Rectal smooth muscle tissue (tissue), 1 donor: ENCODE measurements around the gene SALL1.

Experiments used
- H3K27ac ChIP-seq: one replicate; pipeline ENCODE4 v1.7.0; 2013; ENCODE audit warnings: low read depth, low read length, inconsistent platforms
- H3K27me3 ChIP-seq: one replicate; pipeline ENCODE4 v1.7.0; 2013; ENCODE audit warnings: low read length; ENCODE audit not compliant: control insufficient read depth, insufficient read depth
- H3K36me3 ChIP-seq: one replicate; pipeline ENCODE4 v1.7.0; 2013; ENCODE audit warnings: low read length; ENCODE audit not compliant: control insufficient read depth, insufficient read depth
- H3K4me1 ChIP-seq: one replicate; pipeline ENCODE4 v1.7.0; 2013; ENCODE audit warnings: low read length; ENCODE audit not compliant: control insufficient read depth, insufficient read depth
- H3K4me3 ChIP-seq: one replicate; pipeline ENCODE4 v1.7.0; 2013; ENCODE audit warnings: low read length
- H3K9ac ChIP-seq: one replicate; pipeline ENCODE4 v1.7.0; 2013; ENCODE audit warnings: low read length

SALL1 gene

DNA sequence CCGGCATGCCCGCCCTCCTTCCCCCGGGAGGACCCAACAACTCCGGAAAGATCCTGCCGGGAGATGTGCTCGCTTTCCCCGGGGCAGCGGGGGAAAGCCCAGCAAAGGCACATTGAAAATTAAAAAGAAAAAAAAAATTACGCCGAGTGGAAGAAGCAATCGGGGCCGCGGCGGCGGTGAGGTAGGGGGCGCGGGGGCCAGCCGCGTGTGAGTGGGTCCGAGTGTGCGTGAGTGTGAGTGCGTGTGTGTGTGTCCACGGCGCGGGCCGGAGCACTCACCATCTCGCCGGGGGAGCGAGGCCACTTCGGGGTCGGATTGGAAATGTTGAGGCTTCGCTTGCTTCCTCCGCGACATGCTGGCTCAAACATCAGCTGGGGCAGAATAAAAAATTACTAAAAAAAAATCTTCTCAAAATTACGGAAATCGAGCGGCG is at the start of gene SALL1:
Gene SALL1 (minus strand): TSS at position 383 of the 433 bp plus-strand sequence. CDS start 29 bp downstream, at position 354.
- peak within 1 kb of the TSS; percentile 46 for H3K4me3 ChIP-seq
- no peaks in the 10 kb centered on the region for H3K4me1 ChIP-seq
- H3K27me3 ChIP-seq: peaks cover 18% of the 10 kb centered on the region
- no peak within 1 kb of the TSS for H3K9ac ChIP-seq
- no peak within 1 kb of the TSS for H3K27ac ChIP-seq
- no peaks in the 10 kb centered on the region for H3K36me3 ChIP-seq

DNA sequence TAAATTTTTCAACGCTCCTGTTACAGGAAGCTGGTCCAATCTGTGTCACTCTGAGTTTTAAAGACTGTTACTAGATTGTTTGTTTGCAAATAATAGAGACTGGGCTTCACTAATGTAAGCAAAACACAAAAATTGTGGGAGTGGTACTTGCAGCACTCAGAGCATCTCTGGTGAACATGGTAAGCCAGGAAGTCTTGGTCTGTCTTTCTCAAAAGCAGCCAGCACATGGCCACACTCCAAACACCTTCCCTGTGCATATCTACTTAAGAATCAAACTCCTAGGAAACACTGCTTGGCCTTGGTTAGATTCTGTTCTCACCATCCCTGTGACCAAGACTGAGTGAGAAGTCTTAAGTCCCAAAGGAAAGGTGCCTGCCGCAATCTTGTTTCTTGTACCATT is 49.7 kb upstream of the SALL1 start:
- Histone ChIP-seq H3K27ac (no peak overlapping the region), H3K4me1 (no peaks in the 10 kb centered on the region), H3K4me3 (no peak overlapping the region), H3K27me3 (no peaks in the 10 kb centered on the region), H3K9ac (no peak overlapping the region), H3K36me3 (no peaks in the 10 kb centered on the region)

DNA sequence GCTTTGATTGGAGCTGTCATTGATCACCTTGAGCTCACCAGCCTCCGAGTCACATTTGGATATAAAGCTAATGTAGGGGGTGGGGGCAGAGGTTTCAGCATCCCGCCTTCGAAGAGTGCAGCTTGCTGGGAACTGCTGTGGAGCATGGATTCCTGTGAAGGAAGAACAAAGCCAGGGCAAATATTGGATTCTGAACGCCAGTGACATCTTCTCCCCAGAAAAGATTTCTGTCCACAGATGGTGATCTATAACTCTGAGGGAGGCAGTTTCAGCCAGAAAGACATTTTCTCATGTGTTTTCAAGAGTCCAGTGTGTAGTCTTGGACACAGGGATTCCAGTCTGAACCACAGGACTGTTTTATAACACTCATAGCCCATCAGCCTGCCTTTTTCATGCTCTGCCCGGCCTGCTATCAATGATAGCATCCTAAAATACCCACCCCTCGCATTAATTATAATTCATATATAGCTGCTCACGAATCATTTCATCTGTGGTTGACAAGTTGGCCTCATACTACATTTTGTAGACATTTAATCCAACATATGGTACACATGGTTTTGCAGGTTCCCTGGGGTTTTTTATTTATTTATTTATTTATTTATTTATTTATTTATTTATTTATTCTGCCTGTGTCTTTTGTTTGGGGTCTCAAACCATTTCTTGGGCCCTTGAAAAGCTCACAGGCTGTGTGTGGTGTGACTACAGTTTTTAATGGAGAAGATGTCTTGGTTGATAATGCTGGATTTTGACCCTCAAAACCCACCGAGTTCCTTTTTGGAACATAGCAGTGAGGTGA is 47.1 kb upstream of the SALL1 start:
- no peak overlapping the region for H3K9ac ChIP-seq
- H3K27me3 ChIP-seq: no peaks in the 10 kb centered on the region
- H3K27ac ChIP-seq: no peak overlapping the region
- H3K36me3 ChIP-seq: no peaks in the 10 kb centered on the region
- no peak overlapping the region for H3K4me3 ChIP-seq
- no peaks in the 10 kb centered on the region for H3K4me1 ChIP-seq

DNA sequence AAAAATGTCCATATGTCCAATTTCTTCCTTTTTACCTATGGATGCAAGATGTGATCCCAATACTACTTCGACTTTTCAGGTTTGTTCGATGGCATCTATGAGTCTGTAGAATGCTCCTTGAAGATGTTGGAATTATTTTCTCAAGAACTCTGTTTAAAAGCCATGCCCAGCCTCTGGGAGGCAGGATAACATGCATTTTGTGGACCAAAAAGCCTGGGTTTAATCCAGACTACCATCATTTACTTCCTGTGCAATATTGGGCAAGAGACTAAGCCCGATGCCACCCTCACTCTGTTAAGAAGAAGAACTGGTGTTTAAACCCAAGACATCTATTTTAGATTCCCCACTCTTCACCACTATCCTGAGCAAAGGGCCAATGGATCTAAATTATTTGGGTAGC is 42.8 kb upstream of the SALL1 start:
- no peaks in the 10 kb centered on the region for H3K36me3 ChIP-seq
- H3K4me1 ChIP-seq: no peaks in the 10 kb centered on the region
- no peak overlapping the region for H3K9ac ChIP-seq
- no peaks in the 10 kb centered on the region for H3K27me3 ChIP-seq
- H3K27ac ChIP-seq: no peak overlapping the region
- H3K4me3 ChIP-seq: no peak overlapping the region

DNA sequence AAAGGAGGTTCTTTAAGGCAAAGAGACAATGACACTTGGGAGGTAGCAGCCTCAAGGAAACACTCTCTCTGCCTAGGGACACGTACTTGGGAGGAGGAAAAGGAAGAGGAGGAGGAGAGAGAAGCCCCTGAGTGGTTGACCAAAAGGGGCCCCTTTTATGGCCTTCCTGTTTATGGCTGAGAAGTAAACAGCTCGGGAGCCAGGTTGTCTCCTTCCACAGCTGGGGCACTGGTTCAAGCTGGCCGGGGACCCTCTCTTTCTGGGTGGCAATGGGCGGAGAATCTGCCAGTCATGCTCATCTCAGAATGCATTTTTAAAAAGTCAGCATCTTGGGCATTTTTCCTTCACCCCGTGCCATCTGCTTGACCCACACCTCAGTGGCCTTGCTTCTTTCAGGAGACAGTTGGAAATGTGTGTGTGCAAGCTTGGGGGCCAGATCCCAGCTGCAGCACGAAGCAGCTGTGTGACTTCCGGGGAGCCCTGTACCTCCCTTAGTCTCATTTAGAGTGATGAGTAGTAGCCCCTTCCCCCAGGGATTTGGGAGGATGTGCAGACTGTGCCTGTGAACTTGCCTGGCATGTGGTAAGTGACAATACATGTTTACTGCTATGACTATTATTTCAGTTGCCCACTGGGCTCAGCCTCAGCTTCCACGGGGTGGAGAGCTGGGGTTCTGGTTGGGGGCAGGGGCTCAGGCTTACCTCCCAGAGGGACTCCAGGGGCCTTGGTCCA is 33.8 kb upstream of the SALL1 start:
- H3K9ac ChIP-seq: no peak overlapping the region
- no peak overlapping the region for H3K27ac ChIP-seq
- no peaks in the 10 kb centered on the region for H3K27me3 ChIP-seq
- no peak overlapping the region for H3K4me3 ChIP-seq
- no peaks in the 10 kb centered on the region for H3K4me1 ChIP-seq
- no peaks in the 10 kb centered on the region for H3K36me3 ChIP-seq

DNA sequence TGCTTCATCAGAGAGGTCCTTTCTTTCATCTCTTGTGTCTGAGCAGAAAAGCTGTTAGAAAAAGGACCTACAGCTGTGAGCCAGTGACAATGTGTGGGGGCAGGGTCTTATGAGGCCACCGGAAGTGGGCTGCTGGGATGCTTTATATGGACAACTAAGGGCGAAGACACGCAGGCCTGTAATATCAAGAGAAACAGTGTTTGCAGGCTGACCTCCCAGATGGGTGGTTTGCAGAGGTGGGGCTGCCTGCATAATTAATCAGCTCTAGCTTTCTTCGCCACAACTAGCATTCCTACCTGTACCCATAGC is 30.4 kb upstream of the SALL1 start:
- Histone ChIP-seq H3K36me3 (no peaks in the 10 kb centered on the region), H3K4me1 (no peaks in the 10 kb centered on the region), H3K4me3 (no peak overlapping the region), H3K27me3 (no peaks in the 10 kb centered on the region), H3K9ac (no peak overlapping the region), H3K27ac (no peak overlapping the region)

DNA sequence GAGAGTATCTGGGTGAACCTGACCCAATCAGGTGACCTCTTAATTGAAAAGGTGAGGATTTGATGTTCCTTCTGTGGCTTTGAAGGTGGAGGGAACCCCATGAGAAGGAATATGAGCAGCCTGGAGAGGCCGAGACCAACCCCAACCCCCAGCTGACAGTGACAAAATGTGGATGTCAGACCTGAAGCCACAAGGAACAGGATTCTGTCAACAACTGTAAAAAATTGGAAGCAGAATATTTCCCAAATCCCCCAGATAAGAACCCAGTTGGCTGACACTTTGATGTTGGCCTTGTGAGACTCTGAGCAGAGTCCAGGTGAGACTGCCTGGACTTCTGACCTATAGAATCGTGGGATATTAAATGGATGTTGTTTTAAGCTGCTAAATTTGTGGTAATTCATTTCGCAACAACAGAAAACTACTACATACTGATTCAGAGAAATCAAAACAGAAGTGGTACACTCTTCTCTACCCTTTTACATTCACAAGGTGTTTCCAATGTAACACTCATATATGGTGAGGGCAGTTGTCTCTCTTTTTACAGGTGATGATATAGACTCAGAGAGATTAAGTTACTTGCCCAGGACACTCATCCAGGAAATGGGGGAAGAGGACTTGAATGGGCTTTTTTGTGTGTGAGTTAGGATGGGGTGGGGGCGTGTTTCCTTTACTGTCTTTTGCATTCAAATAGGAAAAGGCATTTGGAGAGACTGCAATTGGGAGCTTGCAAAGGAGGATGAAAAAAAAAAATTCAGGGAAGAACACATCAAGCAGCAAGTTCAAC is 29.8 kb upstream of the SALL1 start:
- Histone ChIP-seq H3K36me3 (no peaks in the 10 kb centered on the region), H3K27me3 (no peaks in the 10 kb centered on the region), H3K9ac (no peak overlapping the region), H3K27ac (no peak overlapping the region), H3K4me1 (no peaks in the 10 kb centered on the region), H3K4me3 (no peak overlapping the region)

DNA sequence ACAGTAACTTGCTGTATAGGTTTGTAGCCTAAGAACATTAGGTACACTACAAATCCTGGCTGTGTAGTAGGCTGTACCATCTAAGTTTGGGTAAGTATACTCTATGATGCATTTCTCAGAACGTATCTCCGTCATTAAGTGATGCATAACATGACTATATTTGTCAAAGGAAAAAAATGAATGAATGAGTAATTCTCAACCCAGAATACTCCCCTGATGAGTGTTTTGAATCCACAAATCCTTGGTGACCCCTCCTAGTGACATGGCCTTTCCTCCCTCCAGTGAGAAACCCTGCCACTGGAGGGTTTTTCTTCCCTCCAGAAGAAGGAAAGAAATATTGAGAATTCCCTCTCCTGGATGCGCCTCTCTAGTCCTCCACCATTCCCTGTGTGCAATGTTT is 24.0 kb upstream of the SALL1 start:
- Histone ChIP-seq H3K4me3 (no peak overlapping the region), H3K27me3 (no peaks in the 10 kb centered on the region), H3K4me1 (no peaks in the 10 kb centered on the region), H3K36me3 (no peaks in the 10 kb centered on the region), H3K27ac (no peak overlapping the region), H3K9ac (no peak overlapping the region)

DNA sequence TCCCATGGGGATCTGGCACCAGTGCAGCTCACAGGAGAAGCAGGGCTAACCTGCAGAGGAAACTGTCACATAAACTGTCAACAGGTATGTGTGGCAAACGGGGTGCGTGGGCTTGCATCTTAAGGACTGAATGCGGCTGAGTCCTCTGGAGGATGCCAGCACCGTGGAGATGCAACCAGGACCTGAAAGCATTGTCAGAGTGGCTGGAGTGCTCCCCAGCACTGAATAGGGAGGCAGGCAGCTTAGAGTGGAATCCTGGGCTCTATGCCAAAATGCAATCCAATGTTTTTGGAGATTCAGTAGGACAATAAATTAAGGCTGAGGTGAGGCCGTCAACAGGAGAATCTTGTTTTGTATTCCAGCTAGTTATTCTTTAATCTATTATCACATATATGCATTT is 21.3 kb upstream of the SALL1 start:
- H3K4me3 ChIP-seq: no peak overlapping the region
- H3K27ac ChIP-seq: no peak overlapping the region
- H3K9ac ChIP-seq: no peak overlapping the region
- no peaks in the 10 kb centered on the region for H3K36me3 ChIP-seq
- no peaks in the 10 kb centered on the region for H3K27me3 ChIP-seq
- no peaks in the 10 kb centered on the region for H3K4me1 ChIP-seq

DNA sequence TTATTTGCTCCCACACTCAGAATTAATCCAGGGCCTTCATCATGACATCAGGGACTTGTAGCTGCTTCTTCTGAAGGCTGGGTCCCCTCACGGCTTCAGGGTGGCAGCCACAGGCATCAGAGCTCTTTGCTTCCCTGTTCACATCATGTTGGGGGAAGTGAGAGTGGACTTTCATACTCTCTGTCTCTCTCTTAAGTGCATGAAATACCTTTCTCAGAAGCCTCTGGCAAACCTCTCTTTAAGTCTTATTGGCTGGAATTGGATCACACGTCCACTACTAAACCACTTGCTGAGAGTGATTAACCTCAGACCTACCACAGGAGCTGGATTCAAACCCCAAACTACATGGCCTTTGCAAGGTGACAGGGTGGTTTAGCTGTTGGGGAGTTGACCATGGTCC is 17.7 kb upstream of the SALL1 start:
- no peaks in the 10 kb centered on the region for H3K27me3 ChIP-seq
- H3K9ac ChIP-seq: no peak overlapping the region
- H3K27ac ChIP-seq: no peak overlapping the region
- H3K36me3 ChIP-seq: no peaks in the 10 kb centered on the region
- H3K4me3 ChIP-seq: no peak overlapping the region
- no peaks in the 10 kb centered on the region for H3K4me1 ChIP-seq

DNA sequence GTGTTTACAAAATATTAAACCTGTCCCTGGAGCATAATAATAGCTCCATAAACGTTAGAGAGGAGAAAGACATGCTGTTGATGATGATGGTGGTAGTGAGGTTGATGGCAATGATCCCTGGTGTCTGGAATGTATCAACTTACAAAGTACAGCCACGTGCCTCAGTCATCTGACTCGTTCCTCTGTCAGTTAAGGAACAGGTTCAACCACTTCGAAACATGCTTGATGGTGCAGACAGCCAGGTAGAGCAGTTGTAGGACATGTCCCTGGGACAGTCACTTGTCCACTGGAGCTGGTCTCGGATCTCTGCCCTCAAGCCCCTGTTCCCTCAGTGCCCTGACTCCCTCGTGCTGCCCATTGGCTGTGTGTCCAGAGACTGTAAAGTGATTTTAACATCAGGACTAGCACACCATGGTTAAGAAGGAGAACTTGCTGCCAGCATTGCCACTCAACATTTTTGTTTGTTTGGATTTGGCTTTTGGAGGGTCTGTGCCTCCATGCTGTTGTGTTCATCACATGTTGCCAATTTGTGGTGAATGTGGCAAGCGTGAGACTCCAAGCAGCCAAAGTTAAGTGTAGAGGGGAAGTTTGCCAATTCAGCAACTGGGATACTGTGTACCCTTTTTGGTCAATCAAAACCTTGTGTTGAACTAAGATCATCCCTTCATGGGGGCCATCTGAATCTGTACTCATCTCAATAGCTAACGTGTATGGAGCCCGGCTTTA is 16.3 kb upstream of the SALL1 start:
- Histone ChIP-seq H3K4me1 (no peaks in the 10 kb centered on the region), H3K9ac (no peak overlapping the region), H3K27ac (no peak overlapping the region), H3K4me3 (no peak overlapping the region), H3K27me3 (no peaks in the 10 kb centered on the region), H3K36me3 (no peaks in the 10 kb centered on the region)

DNA sequence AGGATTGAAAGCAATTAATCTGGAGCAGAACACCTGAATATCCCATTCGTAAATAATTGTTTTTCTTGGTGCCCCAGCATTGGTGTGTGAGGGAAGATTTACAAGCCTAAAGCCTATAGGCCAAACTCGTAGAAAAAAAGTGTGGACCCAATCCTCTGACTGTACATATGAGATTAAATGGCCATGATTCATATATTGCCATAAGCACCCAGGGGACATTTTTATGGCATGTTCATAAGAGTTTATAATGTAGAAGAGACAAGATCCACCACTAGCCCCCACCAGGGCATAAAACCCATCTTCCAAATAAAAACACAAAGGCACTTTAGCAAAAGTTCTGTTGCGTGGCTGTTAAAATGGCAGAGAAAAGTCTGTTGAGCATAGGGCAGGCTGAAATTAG is 15.5 kb upstream of the SALL1 start:
- no peak overlapping the region for H3K27ac ChIP-seq
- no peak overlapping the region for H3K9ac ChIP-seq
- H3K4me3 ChIP-seq: no peak overlapping the region
- no peaks in the 10 kb centered on the region for H3K27me3 ChIP-seq
- no peaks in the 10 kb centered on the region for H3K4me1 ChIP-seq
- no peaks in the 10 kb centered on the region for H3K36me3 ChIP-seq
